Fibroblast of mammary gland (primary cell): ENCODE measurements around the gene COIL.
A peak's percentile ranks its signal among the peaks of the same experiment; 100 is the strongest.

Source experiments
- DNase-seq: peaks from one replicate; pipeline ENCODE4 v3.0.0-alpha.2; 2010; ENCODE audit warnings: low read depth
- H3K4me3 ChIP-seq: 2 replicates; pipeline ENCODE4 v1.5.1; 2011; ENCODE audit warnings: low read depth, mild to moderate bottlenecking, low read length, moderate library complexity; ENCODE audit not compliant: control insufficient read depth
- TF ChIP-seq, protein P1 (sequence below): conservative IDR thresholded peaks from 2 replicates; pipeline ENCODE4 v1.5.1; 2011; ENCODE audit warnings: low read depth, low read length, inconsistent platforms; ENCODE audit not compliant: control insufficient read depth, insufficient read depth

The COIL gene, protein sequence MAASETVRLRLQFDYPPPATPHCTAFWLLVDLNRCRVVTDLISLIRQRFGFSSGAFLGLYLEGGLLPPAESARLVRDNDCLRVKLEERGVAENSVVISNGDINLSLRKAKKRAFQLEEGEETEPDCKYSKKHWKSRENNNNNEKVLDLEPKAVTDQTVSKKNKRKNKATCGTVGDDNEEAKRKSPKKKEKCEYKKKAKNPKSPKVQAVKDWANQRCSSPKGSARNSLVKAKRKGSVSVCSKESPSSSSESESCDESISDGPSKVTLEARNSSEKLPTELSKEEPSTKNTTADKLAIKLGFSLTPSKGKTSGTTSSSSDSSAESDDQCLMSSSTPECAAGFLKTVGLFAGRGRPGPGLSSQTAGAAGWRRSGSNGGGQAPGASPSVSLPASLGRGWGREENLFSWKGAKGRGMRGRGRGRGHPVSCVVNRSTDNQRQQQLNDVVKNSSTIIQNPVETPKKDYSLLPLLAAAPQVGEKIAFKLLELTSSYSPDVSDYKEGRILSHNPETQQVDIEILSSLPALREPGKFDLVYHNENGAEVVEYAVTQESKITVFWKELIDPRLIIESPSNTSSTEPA

DNA sequence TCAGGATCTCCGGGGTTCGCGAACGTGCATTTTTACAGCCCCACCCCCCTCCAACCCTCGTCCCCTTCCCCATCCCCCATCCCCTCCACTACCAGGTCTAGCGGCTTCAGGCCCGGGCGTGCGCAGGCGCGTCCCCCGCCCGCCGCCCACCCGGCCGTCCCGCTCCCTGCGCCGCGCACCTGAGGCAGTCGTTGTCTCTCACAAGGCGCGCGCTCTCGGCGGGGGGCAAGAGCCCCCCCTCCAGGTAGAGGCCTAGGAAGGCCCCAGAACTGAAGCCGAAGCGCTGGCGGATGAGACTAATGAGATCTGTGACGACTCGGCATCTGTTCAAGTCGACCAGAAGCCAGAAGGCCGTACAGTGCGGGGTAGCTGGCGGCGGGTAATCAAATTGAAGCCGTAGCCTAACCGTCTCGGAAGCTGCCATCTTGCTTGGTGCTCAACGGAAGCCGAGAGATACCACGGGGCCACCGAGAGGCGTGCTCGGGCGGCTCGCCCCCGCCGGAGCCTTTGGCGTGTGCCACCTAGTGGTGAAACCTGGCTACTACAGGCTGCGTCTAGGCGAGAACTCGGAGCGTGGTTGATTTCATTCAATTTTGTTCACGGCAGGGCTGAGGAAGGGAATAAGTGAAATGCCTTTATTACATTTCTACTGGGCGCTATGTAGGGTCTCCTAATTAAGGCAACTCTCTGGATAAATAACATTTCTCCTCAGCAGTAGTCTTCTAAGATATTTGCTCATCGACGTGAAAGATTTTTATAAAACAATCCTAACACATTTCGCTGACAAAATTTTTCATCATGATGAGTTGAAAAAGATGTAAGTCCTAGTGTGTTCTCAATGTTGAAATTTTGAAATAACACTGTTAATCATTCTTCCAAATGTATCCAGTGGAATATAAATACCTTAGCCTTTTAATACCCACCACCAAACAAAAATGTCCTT, at the start of gene COIL:
COIL (minus strand) TSS at position 455 of the 943 bp plus-strand sequence; CDS start at position 424, 31 bp downstream.
- peak; percentile 89 for DNase-seq
- TF ChIP-seq, protein P1, sequence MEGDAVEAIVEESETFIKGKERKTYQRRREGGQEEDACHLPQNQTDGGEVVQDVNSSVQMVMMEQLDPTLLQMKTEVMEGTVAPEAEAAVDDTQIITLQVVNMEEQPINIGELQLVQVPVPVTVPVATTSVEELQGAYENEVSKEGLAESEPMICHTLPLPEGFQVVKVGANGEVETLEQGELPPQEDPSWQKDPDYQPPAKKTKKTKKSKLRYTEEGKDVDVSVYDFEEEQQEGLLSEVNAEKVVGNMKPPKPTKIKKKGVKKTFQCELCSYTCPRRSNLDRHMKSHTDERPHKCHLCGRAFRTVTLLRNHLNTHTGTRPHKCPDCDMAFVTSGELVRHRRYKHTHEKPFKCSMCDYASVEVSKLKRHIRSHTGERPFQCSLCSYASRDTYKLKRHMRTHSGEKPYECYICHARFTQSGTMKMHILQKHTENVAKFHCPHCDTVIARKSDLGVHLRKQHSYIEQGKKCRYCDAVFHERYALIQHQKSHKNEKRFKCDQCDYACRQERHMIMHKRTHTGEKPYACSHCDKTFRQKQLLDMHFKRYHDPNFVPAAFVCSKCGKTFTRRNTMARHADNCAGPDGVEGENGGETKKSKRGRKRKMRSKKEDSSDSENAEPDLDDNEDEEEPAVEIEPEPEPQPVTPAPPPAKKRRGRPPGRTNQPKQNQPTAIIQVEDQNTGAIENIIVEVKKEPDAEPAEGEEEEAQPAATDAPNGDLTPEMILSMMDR = peak; percentile 93
- H3K4me3 ChIP-seq = peak within 1 kb of the TSS; percentile 58

DNA sequence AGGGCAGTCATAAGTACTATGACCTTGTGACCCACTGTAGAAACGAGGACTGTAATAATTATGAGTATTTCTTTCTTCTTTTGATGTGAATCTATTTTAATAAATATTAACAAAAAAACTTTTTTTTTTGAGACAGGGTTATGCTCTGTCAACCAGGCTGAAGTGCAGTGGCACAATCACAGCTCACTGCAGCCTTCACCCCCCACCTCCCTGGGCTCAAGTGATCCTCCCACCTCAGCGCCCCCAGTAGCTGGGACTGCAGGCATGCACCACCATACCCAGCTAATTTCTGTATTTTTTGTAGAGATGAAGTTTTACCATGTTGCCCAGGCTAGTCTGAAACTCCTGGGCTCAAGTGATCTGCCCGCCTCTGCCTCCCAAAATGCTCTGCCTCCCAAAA, 49.6 kb upstream of the COIL start:
- no peak overlapping the region for H3K4me3 ChIP-seq
- TF ChIP-seq, protein P1 = no peak
- no peak for DNase-seq

DNA sequence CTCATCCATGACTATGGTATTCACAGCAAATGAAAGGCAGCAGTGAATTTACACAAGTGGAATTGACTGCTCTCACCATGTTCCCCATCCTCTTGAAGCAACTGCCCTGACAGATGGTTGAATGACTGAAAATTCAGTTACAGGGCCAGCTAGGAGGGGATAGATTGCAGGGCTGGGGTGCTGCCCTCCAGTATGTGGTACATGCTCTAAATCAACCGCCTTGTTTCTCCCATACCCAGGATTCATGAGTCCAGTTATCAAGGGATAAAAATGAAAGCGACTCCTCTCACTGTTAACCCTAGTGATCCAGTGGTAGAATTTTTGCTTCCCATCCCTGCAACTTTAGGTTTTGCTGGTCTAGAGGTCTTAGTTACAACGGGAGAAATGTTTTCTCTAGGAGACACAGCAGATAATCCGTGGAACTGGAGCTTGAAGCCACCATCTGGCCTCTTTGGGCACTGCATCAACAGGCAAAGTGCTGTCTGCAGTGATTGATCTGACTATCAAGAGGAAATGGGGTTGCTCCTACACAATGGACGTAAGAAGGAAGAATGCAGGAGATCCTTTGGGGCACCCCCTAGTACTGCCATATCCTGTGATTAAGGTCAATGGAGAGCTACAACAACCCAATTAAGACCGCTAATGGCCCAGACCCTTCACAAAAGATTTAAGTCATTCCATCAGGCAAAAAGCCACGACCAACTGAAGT, 49.0 kb upstream of the COIL start:
- H3K4me3 ChIP-seq = no peak overlapping the region
- peak; percentile 56 for DNase-seq
- TF ChIP-seq, protein P1 = peak; percentile 82

DNA sequence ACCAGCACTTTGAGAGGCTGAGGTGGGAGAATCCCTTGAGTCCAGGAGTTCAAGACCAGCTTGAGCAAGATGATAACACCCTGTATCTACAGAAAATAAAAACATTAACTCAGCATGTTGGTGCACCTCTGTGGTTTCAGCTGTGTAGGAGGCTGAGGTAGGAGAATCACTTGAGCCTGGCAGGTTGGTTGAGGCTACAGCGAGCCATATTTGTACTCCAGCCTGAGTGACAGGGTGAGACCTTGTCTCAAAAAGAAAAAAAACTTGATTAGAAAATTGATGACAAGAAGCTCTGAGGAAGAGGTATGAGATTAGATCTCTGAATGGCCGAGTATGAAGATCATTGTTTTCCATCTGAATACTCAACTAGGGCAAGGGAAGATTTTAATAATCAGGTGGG, 48.1 kb upstream of the COIL start:
- DNase-seq = no peak
- TF ChIP-seq, protein P1 = no peak
- no peak overlapping the region for H3K4me3 ChIP-seq

DNA sequence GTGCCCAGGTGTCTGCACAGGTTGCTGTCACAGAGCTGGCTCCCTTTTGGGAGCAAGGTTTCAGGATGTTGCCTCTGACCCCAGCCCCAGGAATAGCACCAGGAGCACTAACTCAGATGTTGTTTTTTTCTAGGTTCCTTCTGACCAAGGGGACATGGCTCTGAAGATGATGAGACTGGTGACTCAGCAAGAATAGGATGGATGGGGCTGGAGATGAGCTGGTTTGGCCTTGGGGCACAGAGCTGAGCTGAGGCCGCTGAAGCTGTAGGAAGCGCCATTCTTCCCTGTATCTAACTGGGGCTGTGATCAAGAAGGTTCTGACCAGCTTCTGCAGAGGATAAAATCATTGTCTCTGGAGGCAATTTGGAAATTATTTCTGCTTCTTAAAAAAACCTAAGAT, 45.2 kb upstream of the COIL start:
- DNase-seq = no peak
- TF ChIP-seq, protein P1 = no peak

More for the DNA sequence above, 45.2 kb upstream of the COIL start:
- H3K4me3 ChIP-seq = no peak overlapping the region
